MM.1S (cell line): ENCODE results near the gene PLEKHO1.

Experiments used
- DNase-seq: peaks from one replicate; pipeline ENCODE4 v3.0.0-alpha.2; 2015
- H2AFZ ChIP-seq: fragments of 300-600 bp; sonication (generic); 2 replicates; pipeline ENCODE4 v1.6.0; 2016; ENCODE audit warnings: antibody characterized with exemption, low read length
- H3F3A ChIP-seq: fragments of 300-600 bp; sonication (generic); 2 replicates; pipeline ENCODE4 v1.6.1; 2016; ENCODE audit warnings: mild to moderate bottlenecking, antibody characterized with exemption, low read length, moderate library complexity, mixed read lengths; ENCODE audit not compliant: insufficient read depth
- H3K27ac ChIP-seq: fragments of 300-600 bp; sonication (generic); 2 replicates; pipeline ENCODE4 v1.5.1; 2016; ENCODE audit warnings: mild to moderate bottlenecking, low read length
- H3K27me3 ChIP-seq: fragments of 300-600 bp; sonication (generic); replicated peaks from 2 replicates; pipeline ENCODE4 v1.6.0; 2016; ENCODE audit warnings: low read length; ENCODE audit not compliant: insufficient read depth
- H3K36me3 ChIP-seq: fragments of 300-600 bp; sonication (generic); replicated peaks from 2 replicates; pipeline ENCODE4 v1.6.1; 2016; ENCODE audit warnings: mild to moderate bottlenecking, low read length, mixed read lengths; ENCODE audit not compliant: insufficient read depth
- H3K4me1 ChIP-seq: fragments of 300-600 bp; sonication (generic); 2 replicates; pipeline ENCODE4 v1.6.1; 2016; ENCODE audit warnings: low read length, mixed read lengths
- H3K4me2 ChIP-seq: fragments of 300-600 bp; sonication (generic); 2 replicates; pipeline ENCODE4 v1.6.0; 2016; ENCODE audit warnings: low read depth, low read length
- H3K4me3 ChIP-seq: fragments of 300-600 bp; sonication (generic); 2 replicates; pipeline ENCODE4 v1.5.1; 2016; ENCODE audit warnings: low read length, mixed read lengths
- H3K79me2 ChIP-seq: fragments of 300-600 bp; sonication (generic); 2 replicates; pipeline ENCODE4 v1.6.1; 2016; ENCODE audit warnings: mixed run types, low read length, mixed read lengths
- H3K9ac ChIP-seq: fragments of 300-600 bp; sonication (generic); 2 replicates; pipeline ENCODE4 v1.6.1; 2016; ENCODE audit warnings: low read length, mixed read lengths
- H3K9me2 ChIP-seq: fragments of 300-600 bp; sonication (generic); replicated peaks from 2 replicates; pipeline ENCODE4 v1.6.1; 2016; ENCODE audit warnings: mild to moderate bottlenecking, low read length, mixed read lengths; ENCODE audit not compliant: insufficient read depth
- H3K9me3 ChIP-seq: fragments of 300-600 bp; sonication (generic); replicated peaks from 2 replicates; pipeline ENCODE4 v1.6.1; 2016; ENCODE audit warnings: mild to moderate bottlenecking, low read length, mixed read lengths; ENCODE audit not compliant: insufficient read depth
- H4K20me1 ChIP-seq: fragments of 300-600 bp; sonication (generic); 2 replicates; pipeline ENCODE4 v1.6.1; 2016; ENCODE audit warnings: mild to moderate bottlenecking, low read length, moderate library complexity, mixed read lengths; ENCODE audit not compliant: insufficient read depth
- EZH2 ChIP-seq: fragments of 300-600 bp; sonication (generic); optimal IDR thresholded peaks from 2 replicates; pipeline ENCODE3; 2017; ENCODE audit warnings: low read depth, mild to moderate bottlenecking, antibody characterized with exemption, low read length, mixed read lengths
- EZH2phosphoT487 ChIP-seq: fragments of 300-600 bp; sonication (generic); IDR thresholded peaks from 2 replicates; pipeline ENCODE4 v1.6.1; 2018; ENCODE audit warnings: antibody characterized with exemption, low read length
- TF ChIP-seq, protein P1 (sequence below): fragments of 300-600 bp; sonication (generic); IDR thresholded peaks from 2 replicates; pipeline ENCODE4 v1.5.1; 2016; ENCODE audit warnings: antibody characterized with exemption, low read length, mixed read lengths

Gene PLEKHO1

DNA sequence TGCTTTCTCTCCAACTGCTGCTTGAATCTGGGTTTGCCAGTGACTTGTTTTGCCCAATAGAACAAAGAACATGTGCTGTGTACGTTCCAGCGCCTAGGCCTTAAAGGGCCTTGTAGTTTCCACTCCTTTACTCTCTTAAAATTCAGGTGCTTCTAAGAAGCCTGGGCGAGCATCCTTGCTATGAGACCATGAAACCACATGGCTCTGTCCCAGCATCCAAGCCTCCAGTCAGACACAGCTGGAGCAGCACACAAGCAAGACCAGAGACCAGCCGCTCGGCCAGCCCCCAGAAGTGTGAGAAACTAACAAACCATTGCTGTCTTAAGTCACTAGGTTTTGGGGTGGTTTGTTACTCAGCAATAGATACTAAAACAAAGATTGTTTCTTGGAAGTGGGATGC is 15.1 kb downstream of the PLEKHO1 start:
- Histone ChIP-seq H3K36me3 (no peaks in the 10 kb centered on the region), H3K9me2 (no peaks in the 10 kb centered on the region), H3K79me2 (no peaks in the 10 kb centered on the region), H3K4me2 (peak overlapping the region; percentile 51), H2AFZ (no peak overlapping the region), H3K4me3 (no peak overlapping the region), H3K9me3 (no peaks in the 10 kb centered on the region), H3K27me3 (no peaks in the 10 kb centered on the region), H3K4me1 (peaks cover 55% of the 10 kb centered on the region), H3K9ac (no peak overlapping the region), H3K27ac (peak overlapping the region; percentile 55; the same call in 1 of the 2 replicates), H3F3A (peaks cover 38% of the 10 kb centered on the region), H4K20me1 (no peaks in the 10 kb centered on the region)
- no peak for DNase-seq
- no peak for TF ChIP-seq EZH2
- TF ChIP-seq, protein P1, sequence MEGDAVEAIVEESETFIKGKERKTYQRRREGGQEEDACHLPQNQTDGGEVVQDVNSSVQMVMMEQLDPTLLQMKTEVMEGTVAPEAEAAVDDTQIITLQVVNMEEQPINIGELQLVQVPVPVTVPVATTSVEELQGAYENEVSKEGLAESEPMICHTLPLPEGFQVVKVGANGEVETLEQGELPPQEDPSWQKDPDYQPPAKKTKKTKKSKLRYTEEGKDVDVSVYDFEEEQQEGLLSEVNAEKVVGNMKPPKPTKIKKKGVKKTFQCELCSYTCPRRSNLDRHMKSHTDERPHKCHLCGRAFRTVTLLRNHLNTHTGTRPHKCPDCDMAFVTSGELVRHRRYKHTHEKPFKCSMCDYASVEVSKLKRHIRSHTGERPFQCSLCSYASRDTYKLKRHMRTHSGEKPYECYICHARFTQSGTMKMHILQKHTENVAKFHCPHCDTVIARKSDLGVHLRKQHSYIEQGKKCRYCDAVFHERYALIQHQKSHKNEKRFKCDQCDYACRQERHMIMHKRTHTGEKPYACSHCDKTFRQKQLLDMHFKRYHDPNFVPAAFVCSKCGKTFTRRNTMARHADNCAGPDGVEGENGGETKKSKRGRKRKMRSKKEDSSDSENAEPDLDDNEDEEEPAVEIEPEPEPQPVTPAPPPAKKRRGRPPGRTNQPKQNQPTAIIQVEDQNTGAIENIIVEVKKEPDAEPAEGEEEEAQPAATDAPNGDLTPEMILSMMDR, result no peak
- no peak for TF ChIP-seq EZH2phosphoT487

DNA sequence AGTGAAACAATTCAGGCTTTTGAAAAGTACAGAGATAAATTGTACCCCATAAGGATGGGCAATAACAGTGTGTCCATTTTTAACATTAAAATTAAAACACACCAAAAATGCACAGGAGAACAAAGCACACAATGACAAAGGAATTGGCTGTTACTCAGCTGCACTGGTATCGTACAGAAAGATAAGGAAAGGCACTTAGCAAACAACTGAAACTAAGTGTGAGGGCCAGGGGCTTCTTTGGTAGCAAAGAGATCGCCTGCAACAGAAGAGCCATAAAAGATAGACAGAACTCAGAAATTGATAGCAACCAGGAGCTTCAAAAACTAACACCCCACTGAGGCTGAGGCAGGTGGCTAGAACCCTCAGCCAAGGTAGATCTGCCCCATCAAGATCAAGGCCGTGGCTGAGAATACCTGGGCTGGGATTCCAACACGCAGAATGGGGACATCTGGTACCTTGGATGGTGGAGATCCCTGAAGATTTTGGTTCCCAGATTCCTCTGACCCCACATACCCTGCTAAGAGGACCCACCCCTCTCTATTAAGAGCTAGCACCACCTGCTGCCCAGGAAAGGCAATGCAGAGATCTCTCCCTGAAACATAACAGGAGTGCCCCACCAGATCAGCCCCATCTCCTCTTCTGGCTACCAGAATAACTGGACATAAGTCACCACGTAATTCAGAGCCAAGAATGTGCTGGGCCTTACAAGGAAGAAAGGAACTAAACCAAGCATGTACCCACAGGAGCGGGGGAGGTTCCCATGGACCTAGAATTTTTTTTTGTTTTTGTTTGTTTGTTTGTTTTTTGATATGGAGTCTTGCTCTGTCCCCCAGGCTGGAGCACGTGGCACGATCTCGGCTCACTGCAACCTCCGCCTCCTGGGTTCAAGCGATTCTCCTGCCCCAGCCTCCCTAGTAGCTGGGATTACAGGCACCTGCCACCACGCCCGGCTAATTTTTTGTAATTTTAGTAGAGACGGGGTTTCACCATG is 16.2 kb downstream of the PLEKHO1 start:
- Histone ChIP-seq H3K27me3 (no peaks in the 10 kb centered on the region), H4K20me1 (no peaks in the 10 kb centered on the region), H2AFZ (peak overlapping the region; percentile 67), H3K79me2 (no peaks in the 10 kb centered on the region), H3K4me2 (peak overlapping the region; percentile 51), H3K27ac (peak overlapping the region; percentile 55; the same call in 1 of the 2 replicates), H3K4me3 (peak overlapping the region; percentile 7), H3K36me3 (no peaks in the 10 kb centered on the region), H3K9me3 (no peaks in the 10 kb centered on the region), H3F3A (peaks cover 30% of the 10 kb centered on the region), H3K9ac (peak overlapping the region; percentile 5; the same call in 1 of the 2 replicates), H3K9me2 (no peaks in the 10 kb centered on the region), H3K4me1 (peaks cover 47% of the 10 kb centered on the region)
- TF ChIP-seq EZH2 (no peak), EZH2phosphoT487 (no peak)
- TF ChIP-seq, protein P1, result peak; percentile 97
- peak; percentile 68 for DNase-seq

DNA sequence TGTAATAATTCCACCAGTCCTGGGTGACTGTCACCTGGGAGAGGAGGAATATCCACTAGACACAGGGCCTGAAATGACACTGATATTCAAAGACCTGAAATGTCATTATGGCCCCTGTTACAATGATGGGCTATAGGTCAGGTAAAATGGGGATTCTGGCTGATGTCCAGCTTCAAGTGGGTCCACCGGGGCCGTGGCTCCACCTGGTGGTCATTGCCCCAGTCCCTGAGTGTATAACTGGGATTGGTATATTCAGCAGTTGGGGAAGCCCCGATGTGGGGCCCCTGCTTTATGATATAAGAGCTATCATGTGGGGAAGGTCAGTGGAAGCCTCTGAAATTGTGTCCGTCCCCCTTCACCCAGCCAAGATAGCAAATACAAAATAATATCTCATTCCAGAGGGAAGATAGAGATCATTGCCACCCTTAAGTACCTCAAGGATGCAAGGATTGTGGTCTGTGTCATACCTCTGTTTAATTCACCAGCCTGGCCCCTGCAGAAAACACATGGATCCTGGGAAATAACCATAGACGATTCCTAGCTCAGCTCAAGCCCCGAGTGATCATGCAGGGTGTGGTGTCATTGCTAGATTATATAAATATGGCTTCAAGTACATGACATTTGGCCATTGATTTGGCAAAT is 19.4 kb downstream of the PLEKHO1 start:
- H3K4me2 ChIP-seq, result no peak overlapping the region
- no peak for TF ChIP-seq EZH2
- TF ChIP-seq, protein P1, result peak; percentile 98
- no peak for TF ChIP-seq EZH2phosphoT487
- peaks cover 22% of the 10 kb centered on the region for H3K4me1 ChIP-seq
- H3K36me3 ChIP-seq, result no peaks in the 10 kb centered on the region
- no peak overlapping the region for H3K4me3 ChIP-seq
- H2AFZ ChIP-seq, result no peak overlapping the region
- no peaks in the 10 kb centered on the region for H3K9me2 ChIP-seq
- H3K9ac ChIP-seq, result no peak overlapping the region
- H3K27ac ChIP-seq, result no peak overlapping the region
- H3F3A ChIP-seq, result peaks cover 17% of the 10 kb centered on the region
- DNase-seq, result peak; percentile 80
- H3K9me3 ChIP-seq, result no peaks in the 10 kb centered on the region
- H3K79me2 ChIP-seq, result no peaks in the 10 kb centered on the region
- H3K27me3 ChIP-seq, result no peaks in the 10 kb centered on the region
- no peaks in the 10 kb centered on the region for H4K20me1 ChIP-seq
